Measurements from ENCODE around the gene MRGPRD.

GRCh38 chr11:69022260-69022659 lies 41.5 kb upstream of the MRGPRD start:
- TF ChIP-seq, protein P1, sequence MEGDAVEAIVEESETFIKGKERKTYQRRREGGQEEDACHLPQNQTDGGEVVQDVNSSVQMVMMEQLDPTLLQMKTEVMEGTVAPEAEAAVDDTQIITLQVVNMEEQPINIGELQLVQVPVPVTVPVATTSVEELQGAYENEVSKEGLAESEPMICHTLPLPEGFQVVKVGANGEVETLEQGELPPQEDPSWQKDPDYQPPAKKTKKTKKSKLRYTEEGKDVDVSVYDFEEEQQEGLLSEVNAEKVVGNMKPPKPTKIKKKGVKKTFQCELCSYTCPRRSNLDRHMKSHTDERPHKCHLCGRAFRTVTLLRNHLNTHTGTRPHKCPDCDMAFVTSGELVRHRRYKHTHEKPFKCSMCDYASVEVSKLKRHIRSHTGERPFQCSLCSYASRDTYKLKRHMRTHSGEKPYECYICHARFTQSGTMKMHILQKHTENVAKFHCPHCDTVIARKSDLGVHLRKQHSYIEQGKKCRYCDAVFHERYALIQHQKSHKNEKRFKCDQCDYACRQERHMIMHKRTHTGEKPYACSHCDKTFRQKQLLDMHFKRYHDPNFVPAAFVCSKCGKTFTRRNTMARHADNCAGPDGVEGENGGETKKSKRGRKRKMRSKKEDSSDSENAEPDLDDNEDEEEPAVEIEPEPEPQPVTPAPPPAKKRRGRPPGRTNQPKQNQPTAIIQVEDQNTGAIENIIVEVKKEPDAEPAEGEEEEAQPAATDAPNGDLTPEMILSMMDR (conservative IDR thresholded peaks at IDR 0.05 in 1 of 2, IDR thresholded peaks at IDR 0.05 in 1 of 2; ENCODE audit: extremely low read depth in 1 of 2, insufficient read depth in 1 of 2, low read depth in 1 of 2, low read length in 2 of 2): no peak
- TF ChIP-seq EZH2 (IDR thresholded peaks at IDR 0.05; ENCODE audit: borderline replicate concordance, low read length): no peak

All from mammary epithelial cell (primary cell).